Measurements from ENCODE around the gene DNER.
"Not testable (repeated sequence)": the region's sequence is repeated elsewhere in the genome, so short reads cannot be mapped to it uniquely, and the experiment has no call there.

Gene DNER

GRCh38 chr2:229714080-229714735, at the start of gene DNER:
TSS of gene DNER (minus strand) at chr2:229714555. CDS start at chr2:229714423, 132 bp downstream.
- DNase-seq = no peak

DNA sequence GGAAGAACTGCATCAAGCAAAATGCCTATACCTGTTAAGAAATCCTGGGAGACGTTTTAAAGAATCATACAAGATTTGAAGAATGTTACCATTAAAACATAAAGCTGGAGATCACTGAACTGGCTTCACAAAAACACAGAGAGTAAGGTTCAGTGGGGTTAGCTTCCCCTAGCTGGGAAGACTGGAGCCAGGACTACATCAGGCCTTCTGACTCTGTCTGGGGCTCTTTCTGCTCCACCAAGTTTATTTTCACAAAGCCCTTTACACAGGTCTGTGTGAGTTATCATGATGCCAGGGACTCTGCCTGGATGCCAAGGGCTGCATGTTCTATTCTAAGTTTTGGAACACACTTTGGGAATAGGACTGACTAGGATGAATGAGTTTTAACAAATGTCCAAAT, 47.3 kb upstream of the DNER start:
- DNase-seq = no peak

DNA sequence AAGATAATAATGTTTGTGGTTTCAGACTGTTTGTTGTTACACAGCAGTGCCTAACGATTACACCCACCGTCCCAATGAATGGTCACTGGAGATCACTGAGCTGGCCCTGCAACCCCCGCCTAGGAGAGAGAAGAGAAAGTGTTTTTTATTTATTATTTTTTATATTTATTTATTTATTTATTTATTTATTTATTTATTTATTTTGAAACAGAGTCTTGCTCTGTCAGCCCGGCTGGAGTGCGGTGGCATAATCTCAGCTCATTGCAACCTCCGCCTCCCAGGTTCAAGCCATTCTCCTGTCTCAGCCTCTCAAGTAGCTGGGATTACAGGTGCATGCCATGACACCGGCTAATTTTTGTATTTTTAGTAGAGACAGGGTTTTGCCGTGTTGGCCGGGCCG, 43.1 kb upstream of the DNER start:
- not testable (repeated sequence) for DNase-seq

DNA sequence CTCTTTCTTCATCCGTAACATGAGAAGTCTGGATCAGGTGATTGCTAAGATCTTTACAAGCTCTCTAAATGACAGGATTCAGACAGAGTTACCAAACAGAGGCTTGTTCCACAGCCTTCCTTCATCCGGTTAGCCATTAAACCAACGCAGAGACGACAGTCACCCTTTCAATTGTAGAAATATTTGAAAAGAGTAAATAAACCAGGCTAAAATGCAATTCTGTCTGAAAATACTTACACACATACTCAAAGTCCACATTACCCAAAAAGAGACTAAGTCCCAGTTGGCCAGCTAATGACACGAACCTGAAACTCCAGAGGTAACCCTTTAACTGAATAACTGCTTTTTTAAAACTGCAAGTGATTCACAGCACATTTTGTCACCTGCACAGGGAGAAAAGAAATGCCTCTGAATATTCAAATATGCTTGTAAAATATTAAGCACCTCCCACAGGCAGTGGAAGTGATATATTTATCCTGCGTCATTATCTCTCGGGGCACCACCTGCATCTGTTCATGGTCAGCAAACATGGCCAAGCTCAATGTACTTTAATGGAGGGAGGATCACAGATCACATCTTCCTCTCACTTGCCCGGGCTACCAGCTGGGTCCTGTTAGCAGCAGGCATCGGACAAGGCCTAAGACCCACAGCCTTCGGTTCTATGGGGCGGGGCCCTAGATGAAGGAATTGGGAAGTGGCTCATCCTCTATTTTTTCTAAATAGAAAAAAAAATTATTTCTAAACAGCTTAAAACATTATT, 38.8 kb upstream of the DNER start:
- no peak for DNase-seq

DNA sequence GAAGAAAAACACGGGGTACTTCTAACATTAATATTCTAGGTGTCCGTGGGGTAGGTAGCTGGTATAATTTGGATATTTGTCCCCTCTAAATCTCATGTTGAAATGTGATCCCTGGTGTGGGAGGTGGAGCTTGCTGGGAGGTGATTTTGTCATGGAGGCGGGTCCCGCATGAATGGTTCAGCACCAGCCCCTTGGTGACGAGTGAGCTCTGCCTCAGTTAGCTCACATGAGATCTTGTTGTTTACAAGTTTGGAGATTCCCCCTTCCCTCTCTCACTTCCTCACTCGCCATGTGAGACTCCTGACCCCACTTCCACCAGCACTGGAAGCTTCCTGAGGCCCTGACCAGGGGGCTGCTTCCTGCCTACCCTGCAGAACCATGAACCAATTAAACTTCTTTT, 35.4 kb upstream of the DNER start:
- no peak for DNase-seq

DNA sequence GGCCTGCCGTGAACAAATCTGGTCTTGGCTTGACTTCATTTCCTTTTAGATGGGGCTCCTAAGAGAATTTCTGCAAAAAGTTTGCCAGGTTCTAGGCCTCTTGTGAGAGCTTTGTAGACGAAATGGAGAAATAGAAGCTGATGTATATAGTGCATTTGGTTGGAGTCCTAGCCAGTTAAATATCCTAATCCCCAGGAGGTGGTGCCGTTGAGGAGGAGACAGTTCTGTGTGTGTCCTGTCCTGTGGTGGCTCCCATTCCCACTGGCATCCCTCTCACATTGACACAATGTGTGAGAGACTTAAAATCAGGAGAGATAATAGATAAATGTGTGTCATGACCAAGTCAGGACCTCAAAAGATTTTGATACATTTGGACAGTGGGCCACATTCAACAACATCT, 34.6 kb upstream of the DNER start:
- no peak for DNase-seq

DNA sequence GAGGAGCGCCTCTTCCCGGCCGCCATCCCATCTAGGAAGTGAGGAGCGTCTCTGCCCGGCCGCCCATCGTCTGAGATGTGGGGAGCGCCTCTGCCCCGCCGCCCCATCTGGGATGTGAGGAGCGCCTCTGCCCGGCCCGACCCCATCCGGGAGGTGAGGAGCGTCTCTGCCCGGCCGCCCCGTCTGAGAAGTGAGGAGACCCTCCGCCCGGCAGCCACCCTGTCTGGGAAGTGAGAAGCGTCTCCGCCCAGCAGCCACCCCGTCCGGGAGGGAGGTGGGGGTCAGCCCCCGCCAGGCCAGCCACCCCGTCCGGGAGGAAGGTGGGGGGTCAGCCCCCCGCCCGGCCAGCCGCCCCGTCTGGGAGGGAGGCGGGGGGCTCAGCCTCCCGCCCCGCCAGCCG, 28.3 kb upstream of the DNER start:
- not testable (repeated sequence) for DNase-seq

- DNase-seq = no peak
Measured at GRCh38 chr2:229740279-229740678, 25.9 kb upstream of the DNER start.

- no peak for DNase-seq
Measured at GRCh38 chr2:229738024-229738625, 23.8 kb upstream of the DNER start.

GRCh38 chr2:229734410-229734809, 20.1 kb upstream of the DNER start:
- DNase-seq = no peak

DNA sequence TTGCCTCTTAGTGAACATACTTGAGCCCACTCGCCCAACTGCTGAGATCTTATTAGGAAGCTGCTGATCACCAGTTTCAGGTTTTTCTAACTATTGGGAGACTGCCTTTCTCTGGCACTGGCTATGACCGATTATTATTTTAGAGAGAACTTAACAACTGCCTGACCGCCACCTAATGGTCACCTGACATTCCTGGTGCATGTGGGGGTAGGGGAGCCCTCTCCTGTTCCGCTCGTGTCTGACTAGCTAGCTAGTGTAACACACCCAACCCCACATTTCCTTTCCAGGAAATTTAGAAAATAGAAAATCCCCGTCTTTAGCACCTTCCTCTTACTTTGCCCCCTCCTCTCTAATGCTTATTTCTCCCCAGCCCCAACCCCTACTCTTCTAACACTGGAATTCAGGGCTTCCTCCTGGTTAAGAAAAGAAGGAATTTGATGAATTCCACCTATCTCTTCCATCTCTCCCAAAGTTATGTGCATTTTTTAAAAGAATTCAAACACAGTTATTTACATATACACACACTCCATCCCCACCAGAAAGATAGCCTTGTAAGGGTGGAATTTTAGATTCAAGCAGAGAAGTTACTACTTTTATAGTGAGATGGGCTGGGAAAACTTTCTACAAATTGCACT, 19.4 kb upstream of the DNER start:
- DNase-seq = no peak

- no peak for DNase-seq
Measured at GRCh38 chr2:229732897-229733296, 18.5 kb upstream of the DNER start.

GRCh38 chr2:229731916-229732315, 17.6 kb upstream of the DNER start:
- DNase-seq = no peak

DNA sequence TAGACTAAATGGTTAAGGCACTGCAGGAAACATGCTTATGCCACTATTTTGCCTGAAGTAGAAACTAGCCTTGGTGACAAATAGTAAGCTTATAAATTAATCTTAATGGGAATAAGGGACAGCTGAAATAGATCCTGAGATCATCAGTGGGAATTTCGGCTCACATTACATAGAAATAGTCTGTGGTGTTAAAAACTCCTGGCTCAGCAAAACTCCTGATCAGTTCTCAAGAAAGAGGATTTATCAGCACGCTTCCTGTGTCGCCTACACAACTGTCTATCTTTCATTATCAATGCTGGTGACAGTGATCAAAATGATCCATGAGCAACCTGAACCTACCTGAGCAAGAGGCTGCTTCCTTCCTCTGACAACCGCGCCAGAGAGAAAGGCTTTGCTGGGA, 17.0 kb upstream of the DNER start:
- no peak for DNase-seq

GRCh38 chr2:229728370-229728769, 14.0 kb upstream of the DNER start:
- no peak for DNase-seq

- no peak for DNase-seq
Measured at GRCh38 chr2:229726643-229727042, 12.3 kb upstream of the DNER start.

DNA sequence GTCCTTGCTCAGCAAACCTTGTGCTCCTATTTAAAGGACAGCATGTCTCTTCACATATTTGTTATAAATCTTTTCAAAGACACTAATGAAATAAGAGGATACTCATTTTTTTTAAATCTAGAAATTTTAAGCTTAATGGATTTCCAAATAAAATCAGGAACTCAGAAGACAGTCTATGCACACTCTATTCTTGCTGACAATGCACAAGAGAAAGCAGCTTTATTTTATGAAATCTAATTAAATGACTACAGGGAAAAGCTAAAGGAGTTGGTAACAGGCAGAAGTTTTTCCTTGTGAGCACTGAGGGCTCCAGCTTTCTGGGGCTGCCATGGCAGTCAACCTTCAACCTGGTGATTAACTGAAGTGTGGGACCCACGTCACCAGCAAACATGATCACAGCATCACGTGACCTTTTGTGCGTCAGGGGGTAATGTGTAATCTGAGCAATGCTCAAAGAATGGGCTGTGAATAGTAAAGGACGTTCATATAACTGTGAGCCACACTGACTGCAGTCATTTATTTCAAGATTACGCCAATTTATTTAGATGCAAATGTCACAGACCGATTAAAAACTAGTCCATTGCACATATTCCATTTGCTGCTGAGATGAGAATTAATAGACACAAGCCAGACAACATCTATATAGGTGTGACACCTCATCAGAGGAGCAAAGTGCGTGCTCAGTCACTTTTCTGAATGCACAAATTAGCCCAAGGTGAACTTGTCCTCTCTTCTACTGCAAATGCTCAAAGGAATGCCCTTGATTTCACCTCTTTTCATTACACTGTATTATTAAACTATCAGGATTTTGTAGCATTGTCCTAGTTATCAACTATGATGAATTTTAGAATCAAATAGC, 11.6 kb upstream of the DNER start:
- no peak for DNase-seq

DNA sequence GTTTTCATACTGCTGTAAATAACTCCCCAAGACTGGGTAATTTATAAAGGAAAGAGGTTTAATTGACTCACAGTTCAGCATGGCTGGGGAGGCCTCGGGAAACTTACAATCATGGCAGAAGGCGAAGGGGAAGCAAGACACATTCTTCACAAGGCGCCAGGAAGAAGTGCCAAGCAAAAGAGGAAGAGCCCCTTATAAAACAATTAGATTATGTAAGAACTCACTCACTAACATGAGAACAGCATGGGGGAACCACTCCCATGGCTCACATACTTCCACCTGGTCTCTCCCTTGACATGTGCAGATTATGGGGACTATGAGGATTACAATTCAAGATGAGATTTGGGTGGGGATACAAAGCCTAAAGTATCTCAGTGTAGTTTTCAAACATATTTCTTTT, 8.8 kb upstream of the DNER start:
- DNase-seq = not testable (repeated sequence)

DNA sequence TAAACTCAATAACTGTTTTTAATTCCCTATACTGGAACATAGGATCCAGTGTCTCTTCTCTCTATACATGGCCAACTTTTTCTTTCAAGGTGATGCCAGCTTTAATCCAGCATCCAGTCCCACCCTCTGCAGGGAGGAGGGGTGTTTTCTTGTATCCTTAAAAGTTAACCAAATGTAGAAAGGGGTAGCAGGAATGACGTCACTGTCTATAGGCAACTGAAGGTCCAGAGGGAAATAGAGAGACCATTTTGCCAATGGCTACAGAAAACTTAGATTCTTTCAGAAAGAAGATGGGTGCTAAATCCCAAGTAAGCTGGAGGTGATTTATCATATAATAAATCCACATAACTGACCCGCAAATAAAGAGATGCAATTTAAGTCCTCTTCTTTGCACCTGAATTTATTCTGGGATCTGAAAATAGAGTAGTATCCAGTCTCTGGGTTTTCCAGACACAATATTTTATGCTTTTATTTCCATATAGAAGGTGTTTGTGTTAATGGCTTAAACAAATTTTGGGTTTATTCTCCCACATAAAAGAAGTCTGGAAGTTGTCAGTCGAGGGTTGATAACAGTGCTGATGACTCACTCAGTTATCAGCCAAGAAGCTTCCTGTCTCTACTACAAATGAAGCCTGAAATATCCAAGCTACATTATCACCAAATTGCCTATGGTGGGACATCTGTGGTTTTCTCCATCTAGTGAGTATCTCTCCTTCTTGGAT, 5.7 kb upstream of the DNER start:
- no peak for DNase-seq

DNA sequence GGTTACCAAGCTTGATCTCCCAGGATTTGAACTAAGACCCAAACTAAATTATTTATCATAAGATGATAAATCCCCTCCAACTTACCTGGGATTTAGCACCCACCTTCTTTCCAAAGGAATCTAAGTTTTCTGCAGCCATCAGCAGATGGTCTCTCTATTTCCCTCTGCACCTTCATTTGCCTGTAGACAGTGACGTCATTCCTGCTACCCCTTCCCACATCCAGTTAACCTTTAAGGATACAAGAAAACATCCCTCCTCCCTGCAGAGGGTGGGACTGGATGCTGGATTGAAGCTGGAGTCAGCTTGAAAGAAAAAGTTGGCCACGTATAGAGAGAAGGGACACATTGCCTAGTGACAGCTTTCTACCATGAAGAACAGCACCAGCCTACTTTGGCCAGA, 3.7 kb upstream of the DNER start:
- DNase-seq = no peak

- no peak for DNase-seq
Measured at GRCh38 chr2:229715895-229716507, 1.6 kb upstream of the DNER start.
